HG03196 (cell line): ENCODE results near the gene PRCC.

Experiments used
- ATAC-seq: cut with Tn5 transposase; IDR thresholded peaks from one replicate; pipeline ENCODE4 v1.9.1; 2021; ENCODE audit not compliant: unreplicated experiment

PRCC gene

DNA sequence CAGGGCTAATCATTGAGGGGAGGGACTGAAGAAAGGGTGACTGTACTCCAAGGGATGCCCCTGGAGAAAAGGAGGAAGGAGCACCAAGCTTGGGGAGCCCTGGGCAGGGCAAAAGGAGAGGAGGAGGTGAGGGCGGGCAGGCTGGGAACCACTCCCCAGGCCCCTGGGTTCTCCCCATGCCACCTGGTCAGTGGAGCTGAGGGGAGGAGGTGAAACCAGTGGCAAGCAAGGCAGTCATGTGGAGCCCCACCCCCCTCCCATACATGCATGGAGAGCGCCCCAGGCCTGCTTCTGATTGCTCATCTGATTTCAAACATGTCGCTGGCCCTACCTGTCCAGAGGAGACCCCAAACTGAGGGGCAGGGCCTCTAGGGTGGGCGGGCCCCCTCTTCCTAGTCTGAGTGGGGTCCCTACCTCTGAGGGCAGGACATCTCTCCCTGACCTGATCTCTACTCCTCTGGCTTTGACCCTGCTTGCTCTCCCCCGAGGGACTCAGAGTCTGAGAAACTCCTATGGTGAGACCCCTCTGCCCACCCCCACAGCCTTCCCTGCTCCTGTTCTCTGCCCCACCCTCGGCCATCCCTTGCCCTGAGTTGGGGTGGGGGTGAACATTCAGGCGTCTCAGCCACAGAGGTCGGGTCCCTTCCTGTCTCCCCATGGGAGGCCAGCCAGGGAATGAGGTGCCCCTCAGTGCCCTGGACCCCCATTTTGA, 73.0 kb downstream of the PRCC start:
- ATAC-seq: no peak

DNA sequence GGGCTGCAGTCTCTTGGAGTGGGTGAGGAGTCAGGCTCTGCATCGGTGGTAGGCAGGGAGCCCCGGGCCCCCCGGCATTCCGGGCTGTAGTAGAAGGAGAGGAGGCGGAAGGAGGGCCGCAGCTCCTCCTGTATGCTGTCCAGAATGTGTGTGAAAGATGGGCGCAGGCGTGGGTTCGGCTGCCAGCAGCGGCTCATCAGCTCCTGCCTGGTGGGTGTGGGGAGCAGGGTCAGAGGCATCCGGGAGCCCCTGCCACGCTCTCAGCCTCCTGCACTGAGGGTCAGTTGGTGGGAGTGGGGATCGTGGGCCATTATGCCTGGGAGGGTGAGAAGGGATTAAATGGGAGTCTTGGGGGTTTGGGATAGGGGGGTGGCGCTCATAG, 73.6 kb downstream of the PRCC start:
- ATAC-seq: no peak

DNA sequence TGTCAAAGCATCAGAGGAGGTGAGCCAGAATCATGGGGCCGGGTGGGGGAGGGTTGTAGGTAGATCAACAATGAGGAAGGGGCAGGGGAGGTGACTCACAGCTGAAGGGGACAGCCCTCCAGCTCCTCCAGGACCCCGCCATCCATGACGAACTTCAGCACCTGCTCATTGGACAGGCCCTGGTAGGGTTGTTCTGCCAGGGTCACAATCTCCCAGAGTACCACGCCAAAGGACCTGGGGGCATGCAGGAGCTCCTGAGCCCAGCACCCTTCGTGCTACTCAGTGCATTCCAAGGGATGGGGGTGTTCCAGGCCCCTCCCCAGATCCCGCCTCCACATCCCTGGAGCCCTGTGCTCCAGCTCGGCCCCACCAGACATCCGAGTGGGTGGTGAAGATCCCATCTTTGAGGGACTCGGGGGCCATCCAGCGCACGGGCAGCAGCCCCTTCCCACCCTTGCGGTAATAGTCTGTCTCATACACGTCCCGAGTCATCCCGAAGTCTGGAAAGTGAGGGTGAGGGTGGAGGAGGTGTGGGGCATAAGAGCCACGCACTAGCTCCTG, 74.0 kb downstream of the PRCC start:
- ATAC-seq: no peak

DNA sequence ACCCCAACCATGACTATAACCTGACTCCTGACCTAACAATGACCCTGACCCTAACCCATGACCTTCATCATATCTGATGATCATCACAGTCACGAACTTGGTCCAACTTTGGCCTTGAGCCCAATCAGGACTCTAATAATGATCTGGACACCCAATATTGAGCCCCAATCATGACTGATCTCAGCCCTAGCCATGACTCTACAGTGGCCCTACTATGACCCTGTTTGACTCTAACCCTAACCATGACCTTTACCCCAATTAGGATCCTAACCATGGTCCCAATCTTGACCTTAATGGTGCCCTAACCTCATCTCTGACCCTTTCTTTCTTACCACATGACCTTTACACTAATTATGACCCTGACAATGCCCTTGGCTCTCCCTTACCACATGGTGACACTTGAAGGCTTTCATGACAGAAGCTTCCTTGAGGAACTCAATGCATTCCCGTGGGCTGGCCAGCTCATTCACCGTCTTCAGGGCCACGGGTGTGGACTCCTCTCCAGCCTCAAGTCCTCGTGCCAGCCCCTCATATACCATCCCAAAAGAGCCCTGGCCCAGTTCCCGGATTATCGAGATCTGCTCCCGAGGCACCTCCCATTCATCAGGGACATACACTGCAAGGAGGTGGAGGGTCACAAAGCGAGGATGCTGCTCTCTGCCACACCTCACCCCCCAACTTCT, 75.4 kb downstream of the PRCC start:
- ATAC-seq: no peak

DNA sequence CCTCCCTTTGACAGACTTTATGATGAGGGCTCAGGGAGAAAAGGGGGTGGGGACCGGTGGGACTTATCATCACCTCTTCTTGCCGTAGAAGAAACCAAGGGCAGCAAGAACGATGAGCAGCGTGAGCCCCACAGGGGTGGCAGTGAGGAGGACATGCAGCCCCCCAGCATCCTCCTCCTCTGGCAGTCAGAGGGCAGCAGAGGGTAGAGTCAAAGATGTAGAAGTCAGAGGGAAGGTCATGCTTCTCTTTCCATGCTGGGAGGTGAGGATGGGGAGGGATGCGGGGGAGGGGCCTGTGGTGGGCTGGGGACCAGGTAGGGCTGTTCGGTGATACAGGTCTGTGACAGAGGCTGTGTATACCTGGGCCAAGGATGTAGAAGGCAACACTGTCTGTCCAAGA, 76.8 kb downstream of the PRCC start:
- ATAC-seq: no peak

DNA sequence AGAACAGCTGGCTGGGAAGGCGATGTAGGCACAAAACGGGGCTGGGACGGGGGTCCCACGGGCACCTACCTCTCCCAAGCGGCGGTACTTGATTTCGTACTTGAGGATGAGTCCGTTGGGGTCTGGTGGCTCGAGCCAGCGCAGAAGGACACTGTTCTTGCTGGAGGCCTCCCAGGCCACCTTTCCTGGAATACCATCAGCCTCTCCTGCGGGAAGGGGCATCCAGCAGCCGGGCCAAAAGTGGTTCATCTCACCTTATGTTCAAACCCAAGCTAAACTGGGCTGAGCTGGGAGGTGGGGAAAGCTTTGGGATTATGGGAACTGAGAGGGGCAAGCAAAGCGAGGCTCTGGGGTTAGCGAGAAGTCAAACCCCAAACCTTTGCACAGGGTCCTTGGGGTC, 77.3 kb downstream of the PRCC start:
- no peak for ATAC-seq

DNA sequence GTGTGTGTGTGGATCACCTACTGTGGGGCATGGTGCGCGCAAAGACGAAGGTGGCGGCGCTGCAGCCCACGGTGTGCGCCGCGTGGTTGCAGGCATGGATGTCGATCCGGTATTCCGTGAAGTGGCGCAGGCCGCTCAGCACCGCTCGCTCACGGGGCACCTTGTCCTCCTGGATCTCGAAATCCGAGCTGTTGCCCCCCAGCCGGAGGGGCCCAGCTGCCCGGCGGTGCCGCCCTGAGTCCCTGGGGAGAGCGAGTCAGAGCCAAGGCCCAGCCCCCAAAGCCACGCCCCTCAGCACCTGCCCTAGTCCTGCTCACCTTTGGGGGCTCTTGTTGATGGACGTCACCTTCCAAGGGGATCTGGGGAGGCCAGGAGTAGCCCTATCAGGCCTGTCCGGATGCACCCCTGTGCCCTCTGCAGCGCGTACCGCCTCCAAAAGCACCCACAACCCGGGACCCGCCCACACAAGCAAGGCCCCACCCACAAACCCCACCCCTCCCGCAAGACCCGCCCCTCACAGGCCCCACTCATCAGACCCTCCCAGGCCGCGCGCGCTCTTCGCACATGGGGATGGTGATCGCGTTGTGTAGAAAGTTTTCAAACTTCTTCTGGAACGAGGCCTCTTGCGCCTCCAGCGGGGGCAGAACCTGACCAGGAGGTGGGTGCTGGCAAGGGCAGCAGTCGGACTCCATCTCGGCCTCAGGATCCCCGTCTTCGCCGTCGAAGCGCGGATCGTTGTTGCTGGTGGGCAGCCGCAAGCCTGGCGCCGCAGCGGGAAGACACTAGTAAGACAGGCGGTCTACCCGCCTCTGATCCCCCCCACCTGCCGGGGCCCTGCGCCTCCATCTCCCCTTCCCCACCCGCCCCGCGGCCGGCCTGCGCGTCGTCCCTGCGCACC, 78.0 kb downstream of the PRCC start:
- no peak for ATAC-seq

DNA sequence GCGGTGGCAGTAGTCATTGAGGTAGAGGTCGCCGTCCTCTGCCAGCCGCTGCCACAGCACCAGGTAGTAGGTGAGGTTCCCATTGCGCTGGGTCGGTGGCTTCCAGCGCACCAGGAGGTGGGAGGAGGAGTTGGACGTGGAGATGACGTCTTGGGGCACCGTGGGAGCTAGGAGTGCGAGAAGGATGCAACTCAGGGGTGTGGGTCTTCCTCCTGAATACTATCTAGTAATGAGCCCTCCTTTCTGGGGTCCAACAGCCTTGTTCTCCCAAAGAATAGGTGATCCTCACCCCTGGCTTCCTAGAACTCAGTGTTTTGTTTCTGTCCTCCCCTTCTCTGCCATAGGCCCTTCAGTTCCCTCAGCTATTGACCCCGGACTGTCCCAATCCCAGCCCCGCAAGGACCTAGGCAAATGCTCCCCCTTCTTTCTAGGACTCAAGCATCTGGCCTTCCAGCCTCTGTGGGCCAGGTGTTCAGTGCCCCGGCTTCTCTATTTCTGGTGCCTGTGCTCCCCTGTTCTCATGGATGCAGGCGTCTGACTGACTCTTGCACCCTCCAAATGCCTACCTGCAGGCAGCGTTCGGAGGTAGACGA, 78.7 kb downstream of the PRCC start:
- no peak for ATAC-seq

DNA sequence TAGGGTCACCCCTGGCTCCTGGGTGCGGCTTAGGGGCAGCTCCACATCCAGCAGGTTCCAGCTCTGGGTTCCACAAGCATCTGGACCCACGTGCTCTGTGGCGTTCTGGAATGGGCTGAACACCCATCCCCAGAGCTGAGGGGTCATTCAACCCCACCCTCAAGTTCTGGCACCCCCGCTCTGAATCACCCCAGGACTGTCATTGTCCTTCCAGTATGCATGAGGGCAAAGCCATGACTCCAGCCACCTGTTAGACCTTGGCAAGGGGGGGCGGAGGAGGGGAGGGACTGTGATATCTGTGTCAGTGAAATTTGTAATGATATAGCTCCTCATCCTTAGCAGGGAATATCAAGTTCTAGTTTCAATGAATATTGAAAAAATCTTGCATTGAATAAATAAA, 79.3 kb downstream of the PRCC start:
- no peak for ATAC-seq

DNA sequence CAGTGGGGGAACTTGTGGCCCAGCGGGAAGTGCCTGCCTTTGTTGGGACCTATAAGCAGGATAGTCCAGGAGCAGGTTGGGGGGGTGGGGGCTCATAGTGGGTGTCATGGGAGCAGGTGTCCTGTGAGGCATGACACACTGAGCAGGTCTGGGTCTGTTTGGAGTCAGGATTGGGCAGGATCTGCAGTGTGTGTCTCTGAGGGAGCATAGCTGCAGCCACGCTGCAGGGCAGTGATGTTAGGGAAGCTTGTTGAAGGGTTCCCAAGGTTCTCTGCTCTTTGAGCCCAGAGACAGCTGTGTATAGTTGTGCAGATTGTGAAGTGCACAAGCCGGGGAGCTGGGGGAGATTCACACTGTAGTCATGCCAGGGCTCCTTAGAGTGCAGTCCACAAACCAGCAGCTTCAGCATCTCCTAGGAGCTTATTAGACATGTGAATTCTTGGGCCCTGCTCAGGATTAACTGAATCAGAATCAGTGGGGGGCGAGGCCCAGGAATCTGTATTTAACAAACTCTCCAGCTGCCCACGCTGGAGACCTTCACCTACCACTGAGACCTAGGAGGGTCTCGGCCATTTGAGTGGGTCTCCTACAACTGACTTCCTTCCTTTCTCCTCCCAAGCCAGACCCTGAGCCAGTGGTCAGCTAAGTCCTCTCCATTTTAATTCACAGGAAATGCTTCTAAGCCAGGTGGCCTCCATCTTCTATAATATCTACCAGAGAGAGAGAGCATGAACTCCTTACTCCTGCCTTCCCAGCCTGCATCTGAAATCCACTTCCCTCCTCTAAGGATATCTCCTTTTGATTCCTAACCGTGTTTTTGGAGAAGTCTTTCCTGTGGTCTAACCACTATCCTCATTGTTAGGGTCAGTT, 80.5 kb downstream of the PRCC start:
- ATAC-seq: no peak

DNA sequence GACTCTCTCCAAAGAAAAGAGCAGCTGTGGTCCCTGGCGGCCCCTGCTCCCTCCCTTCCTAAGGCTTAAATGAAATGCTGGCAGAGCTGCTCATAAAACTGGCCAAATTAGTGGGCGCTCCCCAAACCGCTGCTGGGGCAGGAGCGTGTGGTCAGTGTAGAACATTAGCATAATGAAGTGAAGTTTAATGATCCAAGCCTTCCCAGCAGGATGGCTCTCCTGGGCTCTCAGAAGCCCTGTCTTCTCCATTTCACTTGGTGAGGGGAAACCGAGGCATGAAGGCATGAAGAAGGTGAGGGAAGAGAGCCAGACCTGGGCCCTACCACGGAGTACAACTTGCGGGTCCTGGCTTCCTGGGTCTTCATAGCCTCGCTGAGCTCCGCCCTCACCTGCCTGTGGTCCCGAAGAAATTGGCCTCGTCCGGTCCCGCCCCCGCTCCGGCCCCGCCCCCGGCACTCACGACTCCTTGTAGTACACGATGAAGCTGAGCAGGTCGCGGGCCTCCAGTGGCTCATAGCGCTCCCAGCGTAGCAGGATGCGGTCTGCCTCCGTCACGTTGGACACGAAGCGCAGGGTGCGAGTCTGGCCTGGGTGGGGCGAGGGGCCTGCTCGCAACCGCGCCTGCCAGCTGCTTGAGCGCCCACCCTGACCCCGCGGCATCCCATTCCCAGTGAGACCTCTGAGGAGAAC, 81.3 kb downstream of the PRCC start:
- no peak for ATAC-seq

DNA sequence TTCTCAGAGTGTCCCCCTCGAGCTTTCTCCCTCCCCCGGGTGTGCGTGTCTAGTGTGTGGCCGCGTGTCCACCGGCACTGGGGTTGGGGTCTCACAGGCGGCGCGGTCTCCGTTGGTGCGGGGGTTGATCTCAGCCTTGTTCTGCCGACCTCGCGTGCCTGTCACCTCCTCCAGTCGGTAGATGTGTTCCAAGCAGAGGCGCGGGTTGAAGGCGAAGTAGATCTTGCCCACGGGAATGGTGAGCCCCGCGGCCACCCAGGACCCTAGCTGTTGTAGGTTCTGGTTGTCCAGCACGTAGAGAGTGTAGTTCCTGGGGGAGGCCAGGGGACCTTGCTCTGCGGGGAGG, 81.8 kb downstream of the PRCC start:
- no peak for ATAC-seq
